HUDEP-2 (cell line): Measurements from ENCODE around the gene CASZ1.

Experiments used
- DNase-seq, 76 experiments: peaks; one replicate each; lab custom pipeline; 2025; ENCODE audit not compliant: unreplicated experiment in 76 of 76; lab: John Stamatoyannopoulos, UW

Gene CASZ1

GRCh38 chr1:10593750-10594149 lies 202.7 kb downstream of the CASZ1 start:
- DNase-seq, result no peak

- DNase-seq, result no peak
Measured at GRCh38 chr1:10592373-10592772, 204.1 kb downstream of the CASZ1 start.

- no peak for DNase-seq
Measured at GRCh38 chr1:10591010-10591409, 205.4 kb downstream of the CASZ1 start.

- DNase-seq, result no peak
Measured at GRCh38 chr1:10589074-10589473, 207.4 kb downstream of the CASZ1 start.

- no peak for DNase-seq
Measured at GRCh38 chr1:10588640-10589039, 207.8 kb downstream of the CASZ1 start.
